Measurements from ENCODE around the gene COL25A1.
"Not testable (repeated sequence)": the region's sequence is repeated elsewhere in the genome, so short reads cannot be mapped to it uniquely, and the experiment has no call there.

Gene COL25A1

GRCh38 chr4:108988464-108989195, 313.8 kb downstream of the COL25A1 start:
- DNase-seq (ENCODE audit: insufficient read length) (no peak), FAIRE-seq (no peak)
- no peak for TF ChIP-seq POLR2AphosphoS5 (IDR thresholded peaks at IDR 0.05; ENCODE audit: low read depth, low read length)

DNA sequence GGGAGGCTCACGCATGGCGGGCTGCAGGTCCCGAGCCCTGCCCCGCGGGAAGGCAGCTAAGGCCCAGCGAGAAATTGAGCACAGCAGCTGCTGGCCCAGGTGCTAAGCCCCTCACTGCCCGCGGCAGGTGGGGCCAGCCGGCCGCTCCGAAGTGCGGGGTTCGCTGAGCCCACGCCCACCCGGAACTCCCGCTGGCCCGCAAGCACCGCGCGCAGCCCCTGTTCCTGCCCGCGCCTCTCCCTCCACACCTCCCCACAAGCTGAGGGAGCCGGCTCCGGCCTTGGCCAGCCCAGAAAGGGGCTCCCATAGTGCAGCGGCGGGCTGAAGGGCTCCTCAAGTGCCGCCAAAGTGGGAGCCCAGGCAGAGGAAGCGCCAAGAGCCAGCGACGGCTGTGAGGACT, 318.0 kb downstream of the COL25A1 start:
- not testable (repeated sequence) for FAIRE-seq; DNase-seq (ENCODE audit: insufficient read length)

GRCh38 chr4:108982402-108983185, 319.9 kb downstream of the COL25A1 start:
- TF ChIP-seq POLR2A (IDR thresholded peaks at IDR 0.05; ENCODE audit: low read depth, low read length) (no peak), POLR2AphosphoS5 (IDR thresholded peaks at IDR 0.05; ENCODE audit: low read depth, low read length) (no peak), TAF1 (IDR thresholded peaks at IDR 0.05; ENCODE audit: borderline replicate concordance, low read depth, low read length) (no peak)
- FAIRE-seq: no peak

DNA sequence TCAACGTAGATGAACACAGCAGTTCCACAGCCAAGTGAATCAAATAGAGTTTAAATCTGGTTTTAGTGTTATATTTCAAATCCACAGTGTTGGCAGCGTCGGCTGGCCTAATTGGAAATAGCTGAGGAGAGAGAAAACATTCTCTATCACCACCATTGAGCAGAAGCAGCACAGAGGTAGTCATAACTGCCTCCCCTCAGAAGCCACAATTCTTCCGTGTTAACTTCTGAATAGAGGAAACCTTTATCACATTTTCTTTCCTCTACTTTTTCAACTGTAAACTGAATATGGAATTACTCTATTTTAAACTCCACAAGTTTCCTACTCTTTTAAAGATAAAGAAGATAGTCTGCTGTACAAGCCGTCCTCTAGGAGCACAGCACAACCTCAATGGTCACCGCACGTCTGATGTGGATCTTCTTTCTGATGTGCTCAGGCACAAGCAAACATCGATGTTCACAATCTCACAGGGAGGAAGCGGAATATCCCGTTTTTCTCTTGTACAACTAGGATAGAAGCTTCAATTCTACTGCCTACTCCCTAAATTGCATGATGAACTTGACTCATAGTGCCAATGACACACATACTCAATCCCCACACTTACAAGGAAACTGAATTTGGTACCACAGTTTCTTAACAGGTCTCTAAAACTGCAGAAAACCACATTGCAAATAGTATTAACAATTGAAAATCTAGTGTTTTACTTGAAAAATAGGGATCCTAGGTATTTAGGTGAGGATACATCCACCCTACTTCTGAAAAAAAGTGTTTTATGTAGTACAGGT, 321.8 kb downstream of the COL25A1 start:
- DNase-seq (ENCODE audit: insufficient read length) (no peak), FAIRE-seq (no peak)
- TF ChIP-seq POLR2AphosphoS5 (IDR thresholded peaks at IDR 0.05; ENCODE audit: low read depth, low read length) (no peak), POLR2A (IDR thresholded peaks at IDR 0.05; ENCODE audit: low read depth, low read length) (no peak), TAF1 (IDR thresholded peaks at IDR 0.05; ENCODE audit: borderline replicate concordance, low read depth, low read length) (no peak)

More at GRCh38 chr4:108982402-108983185, 319.9 kb downstream of the COL25A1 start:
- DNase-seq (ENCODE audit: insufficient read length): no peak

DNA sequence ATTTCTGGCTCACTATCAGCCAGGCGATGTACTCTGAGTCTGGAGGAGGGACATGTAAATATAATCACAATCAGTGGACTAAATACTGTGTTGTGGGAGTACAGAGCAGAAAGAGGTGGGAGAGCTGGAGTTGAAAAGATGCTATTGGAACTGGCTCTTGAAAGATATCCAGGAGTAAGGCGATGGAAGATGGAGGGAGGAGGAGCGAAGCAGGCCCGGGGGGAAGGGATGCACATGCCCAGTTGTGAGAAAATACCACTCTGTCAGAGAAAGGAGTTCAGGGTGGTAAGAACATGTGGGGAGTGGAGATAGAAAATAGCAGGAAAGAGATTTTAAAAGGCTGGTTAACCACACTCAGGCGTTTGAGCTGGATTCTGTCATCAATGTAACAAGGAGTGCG, 322.7 kb downstream of the COL25A1 start:
- no peak for FAIRE-seq
- DNase-seq (ENCODE audit: insufficient read length): no peak
- TF ChIP-seq POLR2A (IDR thresholded peaks at IDR 0.05; ENCODE audit: low read depth, low read length): no peak
- TF ChIP-seq TAF1 (IDR thresholded peaks at IDR 0.05; ENCODE audit: borderline replicate concordance, low read depth, low read length): no peak
- no peak for TF ChIP-seq POLR2AphosphoS5 (IDR thresholded peaks at IDR 0.05; ENCODE audit: low read depth, low read length)

DNA sequence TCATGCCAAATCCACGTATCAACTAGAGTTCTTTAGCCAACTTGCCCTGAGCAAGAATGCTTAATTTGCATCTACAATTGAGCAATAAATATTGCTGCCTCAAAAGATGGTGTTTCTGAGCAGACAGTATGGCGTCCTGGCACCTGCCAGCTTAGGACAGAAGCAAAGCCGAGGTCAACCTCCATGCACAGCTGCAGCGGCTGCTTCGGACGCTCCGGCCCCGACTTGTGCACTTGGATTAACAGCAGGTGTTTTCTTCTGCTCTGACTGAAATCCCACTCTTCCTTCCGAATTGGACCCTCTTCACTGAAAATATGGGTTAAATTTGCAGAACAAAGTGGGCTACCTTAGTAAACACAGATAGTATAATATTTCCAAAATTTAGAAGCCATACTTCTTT, 324.4 kb downstream of the COL25A1 start:
- FAIRE-seq (no peak), DNase-seq (ENCODE audit: insufficient read length) (no peak)
- TF ChIP-seq POLR2A (IDR thresholded peaks at IDR 0.05; ENCODE audit: low read depth, low read length) (no peak), POLR2AphosphoS5 (IDR thresholded peaks at IDR 0.05; ENCODE audit: low read depth, low read length) (no peak), TAF1 (IDR thresholded peaks at IDR 0.05; ENCODE audit: borderline replicate concordance, low read depth, low read length) (no peak)

DNA sequence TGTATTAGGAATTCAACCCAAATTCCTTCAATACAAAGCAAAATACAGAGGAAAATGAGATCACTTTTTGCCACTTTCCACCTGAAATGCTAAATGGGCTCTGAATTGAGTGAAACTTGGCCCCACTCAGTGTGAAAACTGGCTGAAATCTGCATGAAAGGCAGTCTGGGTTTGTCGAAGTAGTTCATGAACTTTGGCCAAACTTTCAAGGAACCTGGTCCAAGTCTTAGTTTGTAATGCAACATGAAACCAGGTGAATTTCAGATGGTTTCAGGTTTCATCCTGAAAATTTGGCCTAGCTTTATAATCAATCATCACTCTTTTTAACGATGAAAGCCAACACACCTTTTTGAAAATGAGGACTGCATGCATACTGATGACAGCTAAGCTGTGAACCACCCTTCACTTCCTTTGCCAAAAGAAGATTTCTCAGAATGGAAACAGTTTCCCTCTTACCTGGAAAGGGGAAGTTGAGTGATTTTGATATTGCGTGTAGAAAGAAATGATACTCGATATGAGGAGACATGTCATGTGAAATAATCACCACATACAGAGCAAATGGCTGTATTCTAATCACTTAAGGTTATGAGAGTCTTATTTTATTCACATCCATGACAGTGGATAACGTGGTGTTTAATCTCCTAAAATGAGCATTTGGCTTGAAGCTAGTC, 329.7 kb downstream of the COL25A1 start:
- FAIRE-seq (peak; percentile 14), DNase-seq (ENCODE audit: insufficient read length) (no peak)
- no peak for TF ChIP-seq POLR2A (IDR thresholded peaks at IDR 0.05; ENCODE audit: low read depth, low read length)
- no peak for TF ChIP-seq TAF1 (IDR thresholded peaks at IDR 0.05; ENCODE audit: borderline replicate concordance, low read depth, low read length)
- TF ChIP-seq POLR2AphosphoS5 (IDR thresholded peaks at IDR 0.05; ENCODE audit: low read depth, low read length): no peak

DNA sequence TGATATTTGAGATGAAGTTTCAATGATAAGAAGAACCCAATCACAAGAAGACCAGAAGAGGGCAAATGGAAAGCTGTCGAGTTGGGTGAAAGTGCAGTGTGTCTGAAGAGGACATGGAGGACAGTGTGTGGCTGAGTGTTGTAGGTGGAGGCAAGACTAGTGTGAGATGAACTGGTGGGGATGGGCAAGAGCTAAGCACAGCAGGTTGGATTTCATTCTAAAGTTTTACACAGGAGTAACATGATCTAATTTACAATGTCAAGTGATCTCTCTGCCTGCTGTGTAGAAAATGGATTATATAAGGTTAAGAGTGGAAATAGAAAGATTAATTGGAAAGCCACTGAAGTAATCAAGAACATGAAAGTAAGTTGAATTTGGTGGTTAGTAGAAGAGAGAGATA, 331.0 kb downstream of the COL25A1 start:
- TF ChIP-seq TAF1 (IDR thresholded peaks at IDR 0.05; ENCODE audit: borderline replicate concordance, low read depth, low read length) (no peak), POLR2A (IDR thresholded peaks at IDR 0.05; ENCODE audit: low read depth, low read length) (no peak), POLR2AphosphoS5 (IDR thresholded peaks at IDR 0.05; ENCODE audit: low read depth, low read length) (no peak)
- FAIRE-seq: no peak
- no peak for DNase-seq (ENCODE audit: insufficient read length)

GRCh38 chr4:108965472-108966076, 336.9 kb downstream of the COL25A1 start:
- DNase-seq (ENCODE audit: insufficient read length) (no peak), FAIRE-seq (no peak)
- TF ChIP-seq POLR2A (IDR thresholded peaks at IDR 0.05; ENCODE audit: low read depth, low read length) (no peak), POLR2AphosphoS5 (IDR thresholded peaks at IDR 0.05; ENCODE audit: low read depth, low read length) (no peak), TAF1 (IDR thresholded peaks at IDR 0.05; ENCODE audit: borderline replicate concordance, low read depth, low read length) (no peak)

DNA sequence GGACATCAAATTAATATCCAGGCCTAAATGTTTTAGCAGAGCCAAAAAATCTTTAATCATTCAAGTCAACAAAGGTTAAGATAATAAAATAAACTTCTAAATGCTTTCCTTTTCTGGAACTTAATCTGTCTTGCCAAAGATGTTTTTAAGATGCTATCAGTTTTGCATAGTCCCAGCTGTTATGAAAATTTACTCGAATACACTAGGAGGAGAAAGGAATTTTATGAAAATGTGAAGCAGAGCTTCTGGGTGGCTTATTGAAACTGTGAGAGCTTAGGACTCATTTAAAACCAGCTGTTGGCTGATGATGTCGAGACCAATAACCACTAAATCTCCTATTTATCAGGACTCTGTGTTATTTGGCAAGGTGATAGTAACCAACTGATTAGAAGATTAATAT, 337.4 kb downstream of the COL25A1 start:
- no peak for DNase-seq (ENCODE audit: insufficient read length)
- TF ChIP-seq POLR2AphosphoS5 (IDR thresholded peaks at IDR 0.05; ENCODE audit: low read depth, low read length) (no peak), TAF1 (IDR thresholded peaks at IDR 0.05; ENCODE audit: borderline replicate concordance, low read depth, low read length) (no peak), POLR2A (IDR thresholded peaks at IDR 0.05; ENCODE audit: low read depth, low read length) (no peak)
- no peak for FAIRE-seq

GRCh38 chr4:108963910-108964309, 338.5 kb downstream of the COL25A1 start:
- no peak for FAIRE-seq
- TF ChIP-seq POLR2AphosphoS5 (IDR thresholded peaks at IDR 0.05; ENCODE audit: low read depth, low read length): no peak
- no peak for TF ChIP-seq POLR2A (IDR thresholded peaks at IDR 0.05; ENCODE audit: low read depth, low read length)
- TF ChIP-seq TAF1 (IDR thresholded peaks at IDR 0.05; ENCODE audit: borderline replicate concordance, low read depth, low read length): no peak

More at GRCh38 chr4:108963910-108964309, 338.5 kb downstream of the COL25A1 start:
- DNase-seq (ENCODE audit: insufficient read length): no peak

Data from GM12892 (cell line).